GM12873 (cell line): ENCODE measurements around the gene CD180.

Experiments
- TF ChIP-seq, protein P1 (sequence below): IDR thresholded peaks from 2 replicates; pipeline ENCODE4 v1.5.1; 2012; ENCODE audit warnings: low read depth, mild to moderate bottlenecking, moderate library complexity, low read length, control low read depth; ENCODE audit not compliant: insufficient read depth; ENCODE audit errors: missing control alignments

CD180 gene

DNA sequence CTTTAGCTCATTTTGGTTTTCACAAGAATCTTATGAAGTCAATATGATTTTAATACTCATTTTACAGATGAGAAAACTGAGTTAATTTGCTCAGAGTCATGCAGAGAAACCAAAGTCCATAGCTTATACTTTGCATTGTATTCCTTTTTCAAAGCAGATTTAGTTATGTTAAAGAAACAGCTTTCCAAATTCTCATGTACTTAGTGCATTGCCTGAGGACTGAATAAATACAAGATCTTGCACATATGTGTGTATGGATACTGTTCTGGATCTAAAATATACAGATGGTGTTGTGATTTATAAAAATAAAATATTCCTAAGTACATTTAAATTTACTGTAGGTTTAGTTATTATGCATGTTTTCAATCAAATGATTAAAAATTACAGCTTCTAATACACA, 43.5 kb upstream of the CD180 start:
- TF ChIP-seq, protein P1, sequence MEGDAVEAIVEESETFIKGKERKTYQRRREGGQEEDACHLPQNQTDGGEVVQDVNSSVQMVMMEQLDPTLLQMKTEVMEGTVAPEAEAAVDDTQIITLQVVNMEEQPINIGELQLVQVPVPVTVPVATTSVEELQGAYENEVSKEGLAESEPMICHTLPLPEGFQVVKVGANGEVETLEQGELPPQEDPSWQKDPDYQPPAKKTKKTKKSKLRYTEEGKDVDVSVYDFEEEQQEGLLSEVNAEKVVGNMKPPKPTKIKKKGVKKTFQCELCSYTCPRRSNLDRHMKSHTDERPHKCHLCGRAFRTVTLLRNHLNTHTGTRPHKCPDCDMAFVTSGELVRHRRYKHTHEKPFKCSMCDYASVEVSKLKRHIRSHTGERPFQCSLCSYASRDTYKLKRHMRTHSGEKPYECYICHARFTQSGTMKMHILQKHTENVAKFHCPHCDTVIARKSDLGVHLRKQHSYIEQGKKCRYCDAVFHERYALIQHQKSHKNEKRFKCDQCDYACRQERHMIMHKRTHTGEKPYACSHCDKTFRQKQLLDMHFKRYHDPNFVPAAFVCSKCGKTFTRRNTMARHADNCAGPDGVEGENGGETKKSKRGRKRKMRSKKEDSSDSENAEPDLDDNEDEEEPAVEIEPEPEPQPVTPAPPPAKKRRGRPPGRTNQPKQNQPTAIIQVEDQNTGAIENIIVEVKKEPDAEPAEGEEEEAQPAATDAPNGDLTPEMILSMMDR = no peak

GRCh38 chr5:67238191-67238590, 41.6 kb upstream of the CD180 start:
- TF ChIP-seq, protein P1 = no peak

- TF ChIP-seq, protein P1 = no peak
These were observed 39.0 kb upstream of the CD180 start for GRCh38 chr5:67235399-67236110.

DNA sequence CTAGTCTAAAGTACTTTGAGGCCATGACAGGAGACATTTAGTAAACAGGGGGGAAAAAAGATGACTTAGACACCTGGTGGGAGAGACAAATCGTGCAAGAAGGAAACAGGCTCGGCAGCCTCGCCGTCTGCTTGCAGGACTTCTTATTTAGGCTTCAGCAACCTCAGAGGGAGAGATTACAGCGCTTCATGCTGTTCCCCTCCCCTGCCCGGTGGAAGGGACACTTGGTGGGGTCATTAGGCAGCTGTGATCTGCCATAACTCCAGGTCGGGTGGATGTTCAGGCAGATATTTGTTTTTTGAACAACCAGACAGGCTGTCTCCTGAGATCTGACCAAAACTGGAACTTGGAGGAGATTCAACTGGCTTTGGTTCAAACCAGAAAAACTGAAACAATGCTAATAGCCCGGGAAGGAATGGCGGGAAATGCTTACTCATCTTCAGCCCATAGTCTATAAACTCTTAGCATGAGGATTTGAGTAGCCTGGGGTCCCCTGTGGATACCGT, 38.1 kb upstream of the CD180 start:
- TF ChIP-seq, protein P1 = no peak

DNA sequence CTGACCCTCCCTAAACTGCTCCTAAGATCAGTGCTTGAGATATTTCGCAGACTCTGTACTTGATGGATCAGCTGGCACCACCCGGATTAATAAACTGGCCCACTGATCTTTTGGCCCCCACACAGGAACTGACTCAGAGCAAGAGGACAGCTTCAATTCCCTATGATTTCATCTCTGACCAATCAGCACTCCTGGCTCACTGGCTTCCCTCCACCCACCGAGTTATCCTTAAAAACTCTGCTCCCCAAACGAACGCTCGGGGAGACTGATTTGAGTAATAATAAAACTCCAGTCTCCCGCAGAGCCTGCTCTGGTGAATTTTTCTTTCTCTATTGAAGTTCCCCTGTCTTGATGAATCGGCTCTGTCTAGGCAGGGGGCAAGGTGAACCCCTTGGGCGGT, 36.5 kb upstream of the CD180 start:
- TF ChIP-seq, protein P1 = no peak

- TF ChIP-seq, protein P1 = no peak
These were observed 26.6 kb upstream of the CD180 start for GRCh38 chr5:67223211-67223610.

DNA sequence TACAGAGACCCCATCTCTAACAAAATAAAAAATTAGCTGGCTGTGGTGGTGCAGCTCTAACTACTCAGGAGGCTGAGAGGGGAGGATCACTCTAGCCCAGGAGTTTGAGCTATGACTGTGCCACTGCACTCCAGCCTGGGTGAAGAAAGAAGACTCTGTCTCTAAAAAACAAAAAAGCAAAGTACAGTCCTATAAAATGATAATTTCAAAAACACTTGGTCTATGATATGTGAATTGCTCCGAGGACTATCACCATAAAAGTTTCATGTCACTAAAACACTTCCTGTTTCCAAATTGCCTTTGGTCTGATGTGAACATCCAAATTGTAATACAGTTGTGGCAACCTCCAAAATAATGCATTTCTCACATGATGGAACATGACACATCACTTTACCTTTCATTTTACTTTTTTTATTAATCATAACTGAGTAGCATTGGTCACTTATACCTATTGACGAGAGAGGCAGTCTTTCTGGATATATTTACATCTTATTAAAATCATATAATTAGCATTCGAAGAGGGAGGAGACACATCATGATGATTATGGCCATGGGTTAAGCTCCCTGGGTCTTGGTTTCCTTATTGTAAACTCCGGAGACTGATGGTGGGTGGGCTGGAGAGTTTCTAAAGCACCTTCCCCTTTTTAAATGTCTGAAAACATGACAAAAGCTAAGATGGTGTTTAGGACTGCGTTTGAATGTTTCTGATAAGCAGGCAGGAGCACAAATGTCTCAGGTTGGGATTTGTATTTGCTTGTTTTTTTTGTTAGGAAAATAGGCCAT, 25.8 kb upstream of the CD180 start:
- TF ChIP-seq, protein P1 = no peak
